H54 (cell line): Measurements from ENCODE around the gene BIN1.

Experiments
- DNase-seq: peaks from one replicate; pipeline ENCODE4 v3.0.0; 2011; ENCODE audit warnings: low spot score, mixed read lengths; ENCODE audit not compliant: insufficient read length
- FAIRE-seq: peaks from 3 replicates; lab custom pipeline; 2011; peaks lifted over from hg19 to GRCh38; lab: Jason Lieb, UNC
- POLR2A ChIP-seq: IDR thresholded peaks from 2 replicates; pipeline ENCODE4 v1.6.1; 2011; ENCODE audit warnings: low read depth, mild to moderate bottlenecking, low read length

Gene BIN1

DNA sequence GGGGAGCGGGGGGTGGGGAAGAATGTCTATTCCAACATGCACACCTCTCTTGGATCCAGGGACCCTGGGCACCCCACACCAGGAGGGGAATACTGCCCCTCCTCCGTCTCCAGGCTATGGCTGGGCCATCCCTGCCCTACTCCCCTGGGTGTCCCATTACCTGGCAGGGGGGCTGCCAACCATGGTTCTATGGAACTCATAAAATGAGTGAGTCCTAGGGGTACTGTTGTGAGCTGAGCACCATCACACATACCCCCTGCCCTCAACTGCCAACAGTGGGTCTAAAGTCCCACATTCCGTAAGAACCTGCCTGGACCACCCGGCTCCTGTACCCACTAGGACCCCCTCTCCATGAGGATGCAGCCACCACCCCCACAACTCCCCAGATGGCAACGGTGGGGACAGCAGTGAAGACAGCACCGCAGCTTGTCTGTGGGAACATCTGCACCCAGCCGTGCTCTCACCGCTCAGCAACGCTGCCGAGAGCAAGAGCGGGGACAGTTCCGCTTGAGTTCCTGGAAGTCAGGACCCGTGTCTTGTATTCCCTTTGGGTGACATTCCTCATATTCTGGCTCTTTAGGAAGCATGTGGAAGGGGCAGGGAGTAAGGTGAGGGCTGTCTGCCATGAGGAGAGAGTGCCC, 41.5 kb downstream of the BIN1 start:
- FAIRE-seq: no peak
- no peak for TF ChIP-seq POLR2A
- no peak for DNase-seq

DNA sequence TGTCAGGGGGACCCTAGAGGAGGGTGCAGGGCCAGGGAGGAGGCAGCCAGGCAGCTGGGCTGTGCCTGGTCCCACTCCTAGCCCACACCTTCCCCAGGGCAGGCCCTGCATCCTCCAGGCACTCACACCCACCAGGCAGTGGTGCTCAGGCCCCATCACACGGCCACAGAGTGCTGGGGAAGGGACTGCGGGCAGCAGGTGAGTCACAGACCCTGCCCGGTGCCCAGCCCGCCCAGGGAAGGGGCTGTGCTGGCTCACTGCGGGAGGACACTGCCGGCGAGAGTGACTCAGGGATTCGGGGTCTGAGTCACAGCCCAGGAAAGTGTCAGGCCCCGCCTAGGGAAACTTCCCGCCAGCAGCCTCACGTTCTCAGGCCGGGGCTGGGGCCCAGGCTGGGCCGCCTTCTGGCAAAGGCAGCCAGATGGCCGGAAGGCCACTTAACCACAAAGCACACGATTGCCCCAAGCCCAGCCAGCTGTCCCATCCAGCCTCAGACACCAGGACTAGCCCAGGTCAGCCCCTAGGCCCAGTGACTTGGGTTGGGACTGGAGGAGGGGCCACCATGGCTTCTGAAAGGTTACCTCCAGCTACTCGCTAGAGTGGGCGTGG, 42.2 kb downstream of the BIN1 start:
- FAIRE-seq (peak; percentile 87), DNase-seq (peak; percentile 100)
- no peak for TF ChIP-seq POLR2A

DNA sequence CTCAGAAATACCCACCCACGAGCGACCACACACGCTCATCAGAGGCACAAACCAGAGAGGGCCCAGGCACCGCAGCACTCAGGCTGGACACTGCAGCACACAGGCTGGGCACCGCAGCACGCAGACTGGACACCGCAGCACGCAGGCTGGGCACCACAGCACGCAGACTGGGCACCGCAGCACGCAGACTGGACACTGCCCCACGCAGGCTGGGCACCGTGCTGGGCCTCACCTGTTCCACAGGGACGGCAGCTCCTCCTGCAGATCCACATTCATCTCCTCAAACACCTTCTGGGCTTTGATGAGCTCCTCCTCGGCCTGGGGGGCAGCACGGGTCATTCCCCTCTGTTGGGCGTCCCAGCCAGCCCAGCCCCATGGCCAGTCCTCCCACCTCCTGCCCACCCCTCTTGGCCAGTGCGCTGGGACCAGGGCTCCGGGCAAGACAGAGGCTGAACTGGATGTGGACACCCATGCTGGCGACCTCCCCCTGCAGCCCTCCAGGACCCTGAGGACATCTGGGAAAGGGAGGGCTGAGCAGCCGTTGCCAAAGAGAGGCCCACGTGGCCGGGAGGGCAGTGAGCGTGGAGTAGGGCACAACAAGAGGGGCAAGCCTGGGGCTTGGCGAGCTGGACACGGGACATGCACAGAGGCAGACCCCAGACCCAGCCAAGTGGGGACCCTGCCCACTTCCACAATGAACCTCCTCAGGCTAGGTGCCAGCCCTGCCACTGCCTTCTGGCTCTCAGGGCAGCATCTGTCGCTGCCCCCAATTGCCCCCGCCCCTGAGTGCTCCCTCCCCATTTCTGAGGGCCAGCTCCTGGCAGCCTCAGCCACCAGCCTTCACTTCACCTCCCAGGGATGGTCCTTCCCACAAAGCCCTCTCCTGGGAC, 43.0 kb downstream of the BIN1 start:
- DNase-seq (no peak), FAIRE-seq (no peak)
- TF ChIP-seq POLR2A: no peak

DNA sequence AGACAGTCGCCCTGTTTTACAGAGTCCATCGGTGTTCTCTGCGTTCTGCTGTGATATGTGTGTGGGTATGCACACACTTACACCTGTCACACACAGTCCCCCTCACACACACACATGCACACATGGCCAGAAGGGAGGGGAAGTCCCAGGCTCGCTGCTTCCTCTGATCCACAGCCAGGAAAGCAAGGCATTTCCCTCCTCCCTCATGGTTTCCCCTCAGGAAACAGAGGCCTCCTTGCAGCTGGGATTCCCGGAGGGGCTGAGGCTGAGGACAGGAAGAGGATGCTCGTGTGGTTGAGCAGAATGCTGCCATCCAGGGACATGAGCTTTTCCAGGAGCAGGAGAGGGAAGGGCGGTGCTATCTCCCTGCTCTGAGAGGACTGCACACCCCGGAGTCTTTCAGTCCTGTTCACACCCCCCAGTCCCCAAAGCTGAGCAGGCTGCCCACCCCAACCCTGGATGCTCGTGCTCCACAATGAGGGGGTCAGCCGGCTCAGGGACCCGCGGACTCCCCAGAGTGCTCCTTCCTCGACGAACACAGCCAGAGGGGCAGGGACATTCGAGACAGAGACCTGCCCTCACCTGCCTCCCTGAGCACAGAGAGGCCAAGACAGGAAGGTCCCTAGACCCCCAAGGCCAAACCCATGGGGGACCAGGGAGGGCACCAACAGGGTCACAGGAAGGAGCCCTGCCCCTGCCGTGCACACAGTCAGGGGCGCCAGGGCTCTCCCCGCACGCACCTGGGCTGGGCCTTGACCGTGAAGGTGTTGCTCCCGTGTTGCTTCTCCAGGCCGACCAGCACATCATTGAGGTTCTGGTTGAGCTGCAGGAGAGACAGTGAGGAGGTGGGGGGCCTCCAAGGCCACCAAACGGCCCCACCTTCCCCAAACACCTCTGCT, 45.3 kb downstream of the BIN1 start:
- no peak for TF ChIP-seq POLR2A
- DNase-seq: no peak
- FAIRE-seq: no peak

DNA sequence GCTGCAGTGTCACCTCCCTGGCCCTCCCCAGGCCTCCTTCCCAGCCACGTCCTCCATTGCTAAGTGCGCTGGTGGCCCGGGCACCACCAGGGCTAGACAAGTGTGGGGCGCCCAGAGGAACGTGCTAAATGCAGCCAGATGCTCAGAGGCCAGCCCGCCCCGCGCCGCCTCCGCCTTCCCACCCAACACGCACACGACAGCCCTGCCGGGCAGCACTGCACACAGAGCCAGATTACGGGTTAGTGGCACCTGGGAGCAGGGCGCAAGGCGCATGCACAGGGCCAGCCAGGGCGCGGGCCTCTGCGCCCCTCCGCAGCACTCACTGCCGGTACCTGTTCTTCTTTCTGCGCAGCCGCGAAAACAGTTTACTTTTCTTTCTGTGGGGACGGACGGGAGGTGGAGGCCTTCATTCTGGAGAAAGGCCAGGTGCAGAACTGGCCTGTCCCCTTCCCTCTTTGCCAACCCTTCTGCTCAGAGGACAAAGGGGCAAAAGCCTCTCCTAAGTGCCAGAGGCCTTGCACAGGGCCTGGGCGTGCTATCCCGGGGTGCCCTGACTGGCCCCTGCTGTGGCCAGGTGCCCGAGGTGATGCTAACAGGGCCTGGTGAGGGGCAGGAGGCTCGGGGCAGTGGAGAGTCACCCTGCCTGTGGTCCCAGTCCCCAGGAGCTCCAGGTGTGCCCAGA, 46.5 kb downstream of the BIN1 start:
- DNase-seq: no peak
- TF ChIP-seq POLR2A: no peak
- no peak for FAIRE-seq

DNA sequence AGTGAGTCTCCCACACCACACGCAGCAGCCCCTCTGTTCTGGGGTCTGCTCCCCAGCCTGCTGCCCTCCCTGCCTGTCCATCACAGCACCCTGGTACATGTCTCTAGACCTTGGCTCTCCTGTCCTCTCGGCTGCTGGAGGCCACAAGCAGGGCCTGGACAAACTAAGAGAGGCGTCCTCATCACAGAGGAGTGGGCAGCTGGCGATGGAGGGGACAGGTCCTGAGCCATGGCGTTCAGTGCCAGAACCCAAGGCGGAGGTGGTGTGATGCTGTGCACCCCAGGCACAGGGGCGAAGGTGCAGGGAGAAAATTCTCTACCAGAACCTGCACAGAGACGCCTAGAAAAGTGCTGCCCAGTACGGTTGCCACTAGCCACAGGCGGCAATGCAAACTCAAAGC, 47.4 kb downstream of the BIN1 start:
- TF ChIP-seq POLR2A: no peak
- DNase-seq (no peak), FAIRE-seq (no peak)

DNA sequence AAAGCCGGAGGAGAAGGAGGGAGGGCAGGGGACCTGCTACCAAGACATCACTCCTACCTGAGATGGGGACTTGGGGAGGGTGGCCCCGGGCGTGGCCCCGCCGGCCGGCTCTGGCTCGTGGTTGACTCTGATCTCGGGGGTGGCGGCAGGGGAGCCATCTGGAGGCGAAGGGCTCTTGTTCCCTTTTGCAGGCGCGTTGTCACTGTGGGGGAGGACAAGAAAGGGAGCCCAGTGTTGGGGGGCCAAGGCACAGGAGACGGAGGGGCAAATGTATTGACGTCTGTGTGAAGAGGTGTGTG, 48.1 kb downstream of the BIN1 start:
- no peak for FAIRE-seq
- TF ChIP-seq POLR2A: no peak
- DNase-seq: no peak

DNA sequence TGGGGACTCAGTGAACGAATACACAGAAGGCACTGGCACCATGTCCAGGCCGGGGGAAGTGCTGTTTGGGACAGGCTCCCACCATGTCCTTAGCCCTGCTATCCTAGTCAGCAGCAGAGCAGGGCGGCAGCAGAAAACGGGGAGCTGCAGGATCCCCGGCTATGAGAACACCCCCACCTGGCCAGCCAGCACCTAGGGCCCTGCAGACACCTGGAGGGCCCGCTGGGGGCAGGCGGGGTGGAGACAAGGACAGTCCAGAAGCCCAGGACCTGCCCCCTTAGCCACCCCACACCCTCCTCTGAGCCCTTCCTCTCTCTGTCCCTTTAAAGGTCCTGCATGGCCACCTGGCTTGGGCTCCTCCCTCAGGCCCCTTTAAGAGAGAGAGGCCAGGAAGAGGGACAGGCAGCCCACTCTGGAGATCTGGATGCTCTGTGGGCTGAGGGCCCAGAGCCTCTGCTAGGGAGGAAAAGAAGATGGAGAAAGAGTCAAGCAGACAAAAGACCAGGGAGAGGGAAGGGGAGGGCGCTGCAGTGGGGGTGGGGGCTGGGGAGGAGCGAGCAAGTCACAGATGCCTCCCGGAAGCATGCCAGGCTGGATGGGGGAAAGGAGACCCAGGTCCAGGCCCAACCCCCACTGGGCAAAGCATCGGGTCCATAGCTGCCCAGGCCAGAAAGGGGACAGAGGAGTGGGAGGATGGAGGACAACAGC, 48.6 kb downstream of the BIN1 start:
- DNase-seq (no peak), FAIRE-seq (no peak)
- TF ChIP-seq POLR2A: no peak

DNA sequence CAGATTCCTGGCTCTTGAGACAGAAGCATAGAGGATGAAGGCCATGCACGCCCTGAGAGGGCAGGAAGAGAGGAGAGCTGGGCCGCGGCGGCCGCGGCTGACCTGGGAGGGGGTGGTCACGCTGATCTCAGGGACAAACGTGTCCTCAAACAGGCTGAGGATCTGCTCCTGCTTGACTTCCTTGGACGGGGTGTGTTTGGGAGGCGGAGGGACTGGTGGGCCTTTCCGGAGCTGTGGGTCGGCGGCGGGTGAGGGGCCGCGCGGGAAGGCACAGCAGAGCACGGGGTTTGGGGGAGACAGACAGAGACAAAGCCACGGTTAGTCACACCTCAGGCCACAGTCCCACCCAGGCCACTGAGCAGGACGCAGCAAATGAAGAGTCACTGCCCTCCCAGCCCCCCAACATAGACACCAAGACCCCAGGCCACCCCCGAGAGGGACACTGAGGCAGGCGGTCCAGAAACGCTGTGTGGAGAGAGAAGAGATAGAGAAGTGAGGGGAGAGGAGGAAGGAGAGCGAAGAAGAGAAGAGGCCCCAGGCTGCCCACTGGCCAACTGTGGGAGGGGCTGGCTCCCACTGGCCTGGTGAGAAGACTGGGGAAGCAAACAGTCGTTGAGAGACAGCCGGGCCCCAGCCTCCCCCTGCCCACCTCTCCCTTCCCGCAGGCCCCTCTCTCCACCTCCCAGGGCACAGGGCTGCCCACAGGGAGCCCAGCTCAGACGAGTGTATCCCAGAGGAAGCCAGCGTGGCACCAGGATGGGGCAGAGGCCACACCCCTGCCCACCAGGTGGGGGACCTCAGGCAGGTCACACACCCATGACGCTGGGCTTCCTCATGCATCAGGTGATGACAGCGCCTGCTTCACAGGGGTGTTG, 49.3 kb downstream of the BIN1 start:
- no peak for DNase-seq
- no peak for TF ChIP-seq POLR2A
- no peak for FAIRE-seq

DNA sequence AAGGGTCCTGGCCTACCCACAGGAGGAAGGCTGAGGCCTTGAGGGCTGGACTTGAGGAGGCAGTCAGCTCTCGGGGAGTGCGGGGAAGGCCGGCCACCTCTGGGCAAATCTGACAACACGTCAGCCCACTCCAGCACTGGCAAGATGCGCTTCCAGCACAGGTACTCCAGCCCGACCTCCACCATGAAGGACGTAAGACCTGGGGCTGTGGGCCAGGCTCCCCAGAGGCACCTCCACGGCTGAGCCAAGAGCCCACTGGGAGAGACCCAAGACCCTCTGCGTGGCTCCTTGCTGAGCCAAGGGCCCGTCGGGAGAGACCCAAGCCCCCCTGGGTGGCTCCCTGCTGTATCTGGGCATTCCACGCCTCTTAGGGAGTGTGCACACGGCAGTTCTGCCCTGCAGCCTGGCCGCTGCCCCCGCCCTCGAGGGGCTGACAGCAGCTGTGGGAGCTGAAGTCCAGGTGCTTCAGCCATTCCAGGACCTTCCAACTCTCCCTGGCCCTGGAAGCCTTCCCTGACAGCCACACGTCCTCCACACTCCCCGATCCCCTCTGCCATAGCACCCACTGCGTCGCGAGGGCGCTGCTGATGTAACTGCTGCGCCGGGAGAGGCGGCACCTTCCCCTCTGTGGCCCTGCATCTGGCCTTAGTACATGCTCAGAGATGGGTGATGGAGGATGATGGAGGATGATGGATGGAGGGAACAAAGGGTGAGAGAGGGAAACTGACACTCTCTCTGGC, 50.2 kb downstream of the BIN1 start:
- FAIRE-seq: no peak

DNA sequence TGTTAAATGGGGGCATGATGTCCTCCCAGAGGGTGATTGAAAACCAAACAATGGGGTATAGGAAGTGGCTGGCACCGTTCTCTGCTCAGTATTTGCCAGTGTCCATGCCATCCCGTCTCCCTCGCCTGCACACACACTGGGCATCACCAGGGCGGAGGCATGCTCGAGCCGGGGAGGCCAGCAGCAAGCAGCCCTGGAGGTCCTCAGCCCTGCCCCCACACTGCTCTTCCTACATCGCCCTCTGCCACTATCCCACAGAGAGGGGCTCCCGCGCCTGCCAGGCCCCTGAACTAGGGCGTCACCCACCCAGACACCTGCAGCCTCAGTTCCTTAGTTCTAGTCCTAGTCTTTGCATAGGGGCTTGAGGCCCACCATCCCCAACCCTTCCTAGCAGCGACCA, 50.9 kb downstream of the BIN1 start:
- no peak for DNase-seq
- no peak for FAIRE-seq
- no peak for TF ChIP-seq POLR2A

More for the DNA sequence above, 50.2 kb downstream of the BIN1 start:
- no peak for TF ChIP-seq POLR2A
- no peak for DNase-seq
